H9 (cell line): ENCODE measurements around the gene ZMYND8. TPM values are rescaled to one million over a fixed set of nuclear protein-coding genes. Genes with fewer than 3 reads are reported as not detected.
A peak's percentile ranks its signal among the peaks of the same experiment; 100 is the strongest.

Experiments used
- DNase-seq: peaks from one replicate; pipeline ENCODE4 v3.0.0-alpha.2; 2017
- H2AFZ ChIP-seq: one replicate; pipeline ENCODE4 v1.6.1; 2013; ENCODE audit warnings: mild to moderate bottlenecking, low read length, control low read depth, moderate library complexity
- H2AK5ac ChIP-seq: 2 replicates; pipeline ENCODE4 v1.6.1; 2013; ENCODE audit warnings: low read length, control low read depth, mixed read lengths; ENCODE audit not compliant: insufficient read length
- H2BK120ac ChIP-seq: one replicate; pipeline ENCODE4 v1.6.1; 2013; ENCODE audit warnings: low read depth, mild to moderate bottlenecking, low read length, control low read depth, inconsistent platforms; ENCODE audit not compliant: poor library complexity, severe bottlenecking
- H2BK12ac ChIP-seq: 2 replicates; pipeline ENCODE4 v1.6.1; 2013; ENCODE audit warnings: low read length, control low read depth, mixed read lengths, low read depth; ENCODE audit not compliant: insufficient read length
- H2BK15ac ChIP-seq: 2 replicates; pipeline ENCODE4 v1.6.1; 2013; ENCODE audit warnings: low read depth, low read length, control low read depth
- H2BK20ac ChIP-seq: one replicate; pipeline ENCODE4 v1.6.1; 2013; ENCODE audit warnings: low read depth, mild to moderate bottlenecking, low read length, control low read depth, inconsistent platforms; ENCODE audit not compliant: poor library complexity, severe bottlenecking
- H2BK5ac ChIP-seq: 2 replicates; pipeline ENCODE4 v1.6.1; 2013; ENCODE audit warnings: low read length, control low read depth, mixed read lengths; ENCODE audit not compliant: insufficient read length
- H3K14ac ChIP-seq: 2 replicates; pipeline ENCODE4 v1.6.1; 2013; ENCODE audit warnings: low read length, control low read depth; ENCODE audit not compliant: insufficient read depth
- H3K18ac ChIP-seq: 2 replicates; pipeline ENCODE4 v1.6.1; 2013; ENCODE audit warnings: low read depth, mild to moderate bottlenecking, mixed read lengths, low read length, control low read depth; ENCODE audit not compliant: insufficient read length
- H3K23ac ChIP-seq: 2 replicates; pipeline ENCODE4 v1.6.1; 2013; ENCODE audit warnings: low read length, control low read depth, mixed read lengths, low read depth; ENCODE audit not compliant: insufficient read length
- H3K23me2 ChIP-seq: 2 replicates; pipeline ENCODE4 v1.6.1; 2013; ENCODE audit warnings: low read depth, mild to moderate bottlenecking, mixed read lengths, low read length, control low read depth; ENCODE audit not compliant: insufficient read length, poor library complexity, severe bottlenecking
- H3K27ac ChIP-seq: 2 replicates; pipeline ENCODE4 v1.5.1; 2013; ENCODE audit warnings: low read length, control low read depth, mixed read lengths, low read depth; ENCODE audit not compliant: insufficient read length
- H3K27me3 ChIP-seq: 2 replicates; pipeline ENCODE4 v1.6.1; 2013; ENCODE audit warnings: low read length, control low read depth, inconsistent platforms; ENCODE audit not compliant: insufficient read depth
- H3K4ac ChIP-seq: 2 replicates; pipeline ENCODE4 v1.6.1; 2013; ENCODE audit warnings: low read depth, mild to moderate bottlenecking, control low read depth, inconsistent platforms, low read length, moderate library complexity
- H3K4me1 ChIP-seq: 2 replicates; pipeline ENCODE4 v1.6.1; 2013; ENCODE audit warnings: low read length, control low read depth, inconsistent platforms; ENCODE audit not compliant: insufficient read depth
- H3K4me2 ChIP-seq: 2 replicates; pipeline ENCODE4 v1.6.1; 2013; ENCODE audit warnings: low read length, control low read depth, mixed read lengths; ENCODE audit not compliant: insufficient read length, insufficient read depth
- H3K56ac ChIP-seq: 2 replicates; pipeline ENCODE4 v1.6.1; 2013; ENCODE audit warnings: low read depth, mild to moderate bottlenecking, mixed read lengths, low read length, control low read depth; ENCODE audit not compliant: insufficient read length
- H3K79me1 ChIP-seq: 2 replicates; pipeline ENCODE4 v1.6.1; 2013; ENCODE audit warnings: low read depth, mild to moderate bottlenecking, moderate library complexity, low read length, control low read depth, inconsistent platforms; ENCODE audit not compliant: insufficient read depth, poor library complexity, severe bottlenecking
- H3K79me2 ChIP-seq: 2 replicates; pipeline ENCODE4 v1.6.1; 2013; ENCODE audit warnings: low read length, control low read depth, inconsistent platforms; ENCODE audit not compliant: insufficient read depth
- H3K9ac ChIP-seq: 2 replicates; pipeline ENCODE4 v1.6.1; 2013; ENCODE audit warnings: low read length, control low read depth, mixed read lengths; ENCODE audit not compliant: insufficient read length; ENCODE audit errors: extremely low read depth
- H3K9me3 ChIP-seq: one replicate; pipeline ENCODE4 v1.6.1; 2013; ENCODE audit warnings: low read depth, low read length, inconsistent platforms; ENCODE audit not compliant: control insufficient read depth
- H3T11ph ChIP-seq: one replicate; pipeline ENCODE4 v1.6.1; 2013; ENCODE audit warnings: mild to moderate bottlenecking, low read length, control low read depth, inconsistent platforms
- H4K20me1 ChIP-seq: one replicate; pipeline ENCODE4 v1.6.1; 2013; ENCODE audit not compliant: control insufficient read depth, insufficient read length, insufficient read depth
- H4K5ac ChIP-seq: 2 replicates; pipeline ENCODE4 v1.6.1; 2013; ENCODE audit warnings: low read depth, mild to moderate bottlenecking, mixed read lengths, low read length, control low read depth; ENCODE audit not compliant: insufficient read length
- H4K8ac ChIP-seq: replicated peaks from 2 replicates; pipeline ENCODE4 v1.6.1; 2013; ENCODE audit warnings: low read length, control low read depth, mixed read lengths, low read depth; ENCODE audit not compliant: insufficient read length
- H4K91ac ChIP-seq: 2 replicates; pipeline ENCODE4 v1.6.1; 2013; ENCODE audit warnings: low read depth, mild to moderate bottlenecking, moderate library complexity, mixed read lengths, low read length, control low read depth; ENCODE audit not compliant: insufficient read length
- H3K27ac Mint-ChIP-seq, 3 experiments: 2 replicates in 2 of 3; 3 replicates in 1 of 3; pipeline ENCODE4 v1.8.0; 2020 to 2021; ENCODE audit warnings: mixed read lengths in 3 of 3, mild to moderate bottlenecking in 1 of 3, moderate library complexity in 1 of 3
- H3K27me3 Mint-ChIP-seq: 2 replicates; pipeline ENCODE4 v1.8.0; 2021; ENCODE audit warnings: low read depth, mild to moderate bottlenecking, moderate library complexity, mixed read lengths
- H3K36me3 Mint-ChIP-seq, 3 experiments: 2 replicates in 2 of 3; 3 replicates in 1 of 3; pipeline ENCODE4 v1.8.0; 2020 to 2021; ENCODE audit warnings: low read depth in 3 of 3, mixed read lengths in 3 of 3; ENCODE audit not compliant: insufficient read depth in 1 of 3
- H3K4me1 Mint-ChIP-seq, 2 experiments: 2 replicates each; pipeline ENCODE4 v1.8.0; 2020; ENCODE audit warnings: mixed read lengths in 2 of 2
- H3K4me3 Mint-ChIP-seq, 2 experiments: 2 replicates in 1 of 2; 3 replicates in 1 of 2; pipeline ENCODE4 v1.8.0; 2020 to 2021; ENCODE audit warnings: mild to moderate bottlenecking in 2 of 2, mixed read lengths in 2 of 2, moderate library complexity in 1 of 2
- H3K9me3 Mint-ChIP-seq, 2 experiments: 2 replicates in 1 of 2; 3 replicates in 1 of 2; pipeline ENCODE4 v1.8.0; 2020; ENCODE audit warnings: mild to moderate bottlenecking in 2 of 2, mixed read lengths in 2 of 2, moderate library complexity in 1 of 2
- WGBS: extraction: QIAGEN DNeasy Blood & Tissue Kit; methylation state at CpG from one replicate; pipeline ENCODE4 v1.1.7; 2013; ENCODE audit warnings: missing lambda C conversion rate, low lambda C conversion rate, mixed read lengths; ENCODE audit not compliant: insufficient read length; ENCODE audit errors: extremely low coverage; 5-methylcytosine and 5-hydroxymethylcytosine counted together
- total RNA-seq: library from RNA; stranded (reverse); gene quantifications from 2 replicates; pipeline ENCODE4 v1.2.1, GENCODE V29; 2021
- TF ChIP-seq, protein P1 (sequence below): fragments of 200-600 bp; sonication (generic); conservative IDR thresholded peaks from 3 replicates; pipeline ENCODE4 v1.8.0; 2021; ENCODE audit warnings: antibody characterized with exemption, mild to moderate bottlenecking

The ZMYND8 gene
- total RNA-seq, 1 experiment from 2014 or later, result 158 TPM

GRCh38 chr20:47370214-47370613 is 13.7 kb upstream of the ZMYND8 start:
- H3K9me3 ChIP-seq, result no peaks in the 10 kb centered on the region
- no peak overlapping the region for H3T11ph ChIP-seq
- peaks cover 13% of the 10 kb centered on the region for H3K4me1 ChIP-seq
- H2BK12ac ChIP-seq, result no peak overlapping the region
- H3K79me2 ChIP-seq, result peaks cover 31% of the 10 kb centered on the region; the same call in 1 of the 2 replicates
- H3K27me3 ChIP-seq, result no peaks in the 10 kb centered on the region
- no peak overlapping the region for H2BK5ac ChIP-seq
- H4K8ac ChIP-seq, result no peak overlapping the region
- H3K79me1 ChIP-seq, result no peaks in the 10 kb centered on the region
- Mint-ChIP-seq H3K4me3 (no peak overlapping the region; a peak in 1 of 5 replicates), H3K27ac (peak overlapping the region in 1 of 3 experiments; percentile 97; a peak in 1 of 7 replicates), H3K9me3 (no peaks in the 10 kb centered on the region; a peak in 1 of 5 replicates), H3K27me3 (no peaks in the 10 kb centered on the region), H3K4me1 (peaks cover 48 to 54% of the 10 kb centered on the region in 2 experiments), H3K36me3 (peaks cover 13 to 21% (median 17%) of the 10 kb centered on the region in 3 experiments)
- H2AFZ ChIP-seq, result no peak overlapping the region
- H3K14ac ChIP-seq, result no peak overlapping the region
- H3K4me2 ChIP-seq, result no peak overlapping the region
- no CpG with 5 or more reads among the region's 10 CpGs for WGBS
- no peak overlapping the region for H2AK5ac ChIP-seq
- no peak overlapping the region; the same call in 1 of the 2 replicates for H3K4ac ChIP-seq
- no peak overlapping the region for H2BK15ac ChIP-seq
- DNase-seq, result no peak
- H3K23ac ChIP-seq, result no peak overlapping the region
- H3K56ac ChIP-seq, result no peak overlapping the region
- H4K5ac ChIP-seq, result no peak overlapping the region
- H2BK20ac ChIP-seq, result no peak overlapping the region
- H4K91ac ChIP-seq, result no peak overlapping the region
- H3K27ac ChIP-seq, result no peak overlapping the region
- TF ChIP-seq, protein P1, sequence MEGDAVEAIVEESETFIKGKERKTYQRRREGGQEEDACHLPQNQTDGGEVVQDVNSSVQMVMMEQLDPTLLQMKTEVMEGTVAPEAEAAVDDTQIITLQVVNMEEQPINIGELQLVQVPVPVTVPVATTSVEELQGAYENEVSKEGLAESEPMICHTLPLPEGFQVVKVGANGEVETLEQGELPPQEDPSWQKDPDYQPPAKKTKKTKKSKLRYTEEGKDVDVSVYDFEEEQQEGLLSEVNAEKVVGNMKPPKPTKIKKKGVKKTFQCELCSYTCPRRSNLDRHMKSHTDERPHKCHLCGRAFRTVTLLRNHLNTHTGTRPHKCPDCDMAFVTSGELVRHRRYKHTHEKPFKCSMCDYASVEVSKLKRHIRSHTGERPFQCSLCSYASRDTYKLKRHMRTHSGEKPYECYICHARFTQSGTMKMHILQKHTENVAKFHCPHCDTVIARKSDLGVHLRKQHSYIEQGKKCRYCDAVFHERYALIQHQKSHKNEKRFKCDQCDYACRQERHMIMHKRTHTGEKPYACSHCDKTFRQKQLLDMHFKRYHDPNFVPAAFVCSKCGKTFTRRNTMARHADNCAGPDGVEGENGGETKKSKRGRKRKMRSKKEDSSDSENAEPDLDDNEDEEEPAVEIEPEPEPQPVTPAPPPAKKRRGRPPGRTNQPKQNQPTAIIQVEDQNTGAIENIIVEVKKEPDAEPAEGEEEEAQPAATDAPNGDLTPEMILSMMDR, result no peak
- no peak overlapping the region for H3K18ac ChIP-seq
- H4K20me1 ChIP-seq, result no peaks in the 10 kb centered on the region
- H2BK120ac ChIP-seq, result no peak overlapping the region
- H3K23me2 ChIP-seq, result peaks cover 3% of the 10 kb centered on the region
- H3K9ac ChIP-seq, result no peak overlapping the region
